Spleen (tissue), 11 donors: Measurements from ENCODE around the gene PARD3. TPM values are rescaled to one million over a fixed set of nuclear protein-coding genes. Genes with fewer than 3 reads are reported as not detected.

Experiments used
- DNase-seq: peaks from one replicate; pipeline ENCODE4 v3.0.0-alpha.2; 2020
- H3K27ac ChIP-seq, 8 donors: fragments of 200-600 bp; sonication (generic) in 7 of 8; 1 replicate in 4 of 8; 2 replicates in 4 of 8; pipeline versions ENCODE4 v1.5.0 to v1.8.0; 2016 to 2021; ENCODE audit warnings: inconsistent platforms in 4 of 8, mild to moderate bottlenecking in 4 of 8, moderate library complexity in 1 of 8
- H3K27me3 ChIP-seq, 7 donors: fragments of 200-600 bp; sonication (generic) in 6 of 7; replicated peaks in 1 of 7; 1 replicate in 4 of 7; 2 replicates in 3 of 7; pipeline versions ENCODE4 v1.5.0 to v1.8.0; 2016 to 2021; ENCODE audit warnings: inconsistent platforms in 3 of 7, mild to moderate bottlenecking in 1 of 7
- H3K36me3 ChIP-seq, 6 donors: fragments of 200-600 bp; sonication (generic) in 5 of 6; 1 replicate in 4 of 6; 2 replicates in 2 of 6; pipeline versions ENCODE4 v1.5.0 to v1.8.0; 2016 to 2021; ENCODE audit warnings: inconsistent platforms in 2 of 6
- H3K4me1 ChIP-seq, 6 donors: fragments of 200-600 bp; sonication (generic) in 5 of 6; 1 replicate in 3 of 6; 2 replicates in 3 of 6; pipeline versions ENCODE4 v1.5.0 to v1.8.0; 2016 to 2021; ENCODE audit warnings: inconsistent platforms in 3 of 6
- H3K4me3 ChIP-seq, 8 donors: fragments of 200-600 bp; sonication (generic) in 7 of 8; 1 replicate in 4 of 8; 2 replicates in 4 of 8; pipeline versions ENCODE4 v1.5.0 to v1.8.0; 2016 to 2021; ENCODE audit warnings: inconsistent platforms in 4 of 8, mild to moderate bottlenecking in 4 of 8, moderate library complexity in 2 of 8
- H3K9me3 ChIP-seq, 8 donors: fragments of 200-600 bp; sonication (generic) in 7 of 8; 1 replicate in 4 of 8; 2 replicates in 4 of 8; pipeline versions ENCODE4 v1.5.0 to v1.8.0; 2016 to 2021; ENCODE audit warnings: inconsistent platforms in 4 of 8
- POLR2A ChIP-seq, 3 donors: fragments of 450-650 bp; IDR thresholded peaks; one replicate each; pipeline ENCODE4 v1.5.1; 2017; ENCODE audit warnings: antibody characterized with exemption in 3 of 3, mild to moderate bottlenecking in 1 of 3
- POLR2AphosphoS5 ChIP-seq, 3 donors: sonication (generic); formaldehyde crosslinking; IDR thresholded peaks; one replicate each; pipeline ENCODE4 v1.5.1; 2017; ENCODE audit warnings: antibody characterized with exemption in 3 of 3
- WGBS, 5 donors: extraction: QIAGEN DNeasy Blood & Tissue Kit in 3 of 5; methylation state at CpG; one replicate each; pipeline versions ENCODE4 v1.1.5 to v1.1.7; 2013 to 2018; 5-methylcytosine and 5-hydroxymethylcytosine counted together
- intact Hi-C: fragments of 100-400 bp; cut with DNase I; formaldehyde crosslinking; loops from one replicate; pipeline ENCODE4 v1.15.0; 2023; ENCODE audit warnings: low total_unique reads
- polyA plus RNA-seq, 3 donors: library from polyadenylated mRNA; stranded (reverse); fragments of 200-250 nt; gene quantifications; one replicate each; pipeline ENCODE4 v1.2.1, GENCODE V29; 2013
- total RNA-seq, 7 donors: library from RNA; depleted of rRNA in 3 of 7; stranded (reverse); fragments of >200 nt in 3 of 7; fragmentation: NEBNext Ultra II Directional in 4 of 7; extraction: Animal tissue kit (Norgen Biotek cat#: 25700) in 4 of 7; gene quantifications; one replicate each; pipeline versions ENCODE4 v1.1.0 to v1.2.1, GENCODE V29; 2016 to 2021
- TF ChIP-seq, protein P1 (sequence below), 11 experiments: fragments of 200-600 bp in 7 of 11; fragments of 450-650 bp in 4 of 11; sonication (generic) in 4 of 11; IDR thresholded peaks in 8 of 11; conservative IDR thresholded peaks in 3 of 11; 1 replicate in 7 of 11; 2 replicates in 4 of 11; pipeline versions ENCODE4 v1.4.0 to v1.8.0; 2016 to 2021; ENCODE audit warnings: antibody characterized with exemption in 11 of 11, inconsistent platforms in 4 of 11, mild to moderate bottlenecking in 1 of 11
- donor health status: healthy with polysubstance abuse.
- donor health status: DM: no; HTN: no; CAD: no; lungs with moderate emphysema.
- donor health status: DM: no; HTN: no; CAD: no.
- donor health status: Bipolar disorder and iron deficiency.
- donor health status: healthy.
- donor health status: DM: no; HTN: no; CAD: no.
- donor health status: DM: yes; HTN: yes; CAD: no.

PARD3 gene
- total and polyA plus RNA-seq, 10 donors = 2.8 to 18.9 (median 10.8) TPM

GRCh38 chr10:34106356-34106885 lies 708.7 kb downstream of the PARD3 start:
- H3K27ac ChIP-seq = no peak overlapping the region
- no peaks in the 10 kb centered on the region for H3K27me3 ChIP-seq
- 84 to 95% (median 92%) methylated on average over 7 of the region's 7 CpGs for WGBS, 5 donors
- H3K4me1 ChIP-seq = peaks cover 0 to 3% (median 0%) of the 10 kb centered on the region in 6 donors
- no peaks in the 10 kb centered on the region for H3K36me3 ChIP-seq
- intact Hi-C loops = no loop called here
- TF ChIP-seq, protein P1, sequence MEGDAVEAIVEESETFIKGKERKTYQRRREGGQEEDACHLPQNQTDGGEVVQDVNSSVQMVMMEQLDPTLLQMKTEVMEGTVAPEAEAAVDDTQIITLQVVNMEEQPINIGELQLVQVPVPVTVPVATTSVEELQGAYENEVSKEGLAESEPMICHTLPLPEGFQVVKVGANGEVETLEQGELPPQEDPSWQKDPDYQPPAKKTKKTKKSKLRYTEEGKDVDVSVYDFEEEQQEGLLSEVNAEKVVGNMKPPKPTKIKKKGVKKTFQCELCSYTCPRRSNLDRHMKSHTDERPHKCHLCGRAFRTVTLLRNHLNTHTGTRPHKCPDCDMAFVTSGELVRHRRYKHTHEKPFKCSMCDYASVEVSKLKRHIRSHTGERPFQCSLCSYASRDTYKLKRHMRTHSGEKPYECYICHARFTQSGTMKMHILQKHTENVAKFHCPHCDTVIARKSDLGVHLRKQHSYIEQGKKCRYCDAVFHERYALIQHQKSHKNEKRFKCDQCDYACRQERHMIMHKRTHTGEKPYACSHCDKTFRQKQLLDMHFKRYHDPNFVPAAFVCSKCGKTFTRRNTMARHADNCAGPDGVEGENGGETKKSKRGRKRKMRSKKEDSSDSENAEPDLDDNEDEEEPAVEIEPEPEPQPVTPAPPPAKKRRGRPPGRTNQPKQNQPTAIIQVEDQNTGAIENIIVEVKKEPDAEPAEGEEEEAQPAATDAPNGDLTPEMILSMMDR (IDR thresholded peaks at IDR 0.05 in 8 of 11, conservative IDR thresholded peaks at IDR 0.05 in 3 of 11) = no peak
- no peak for TF ChIP-seq POLR2A (IDR thresholded peaks at IDR 0.05)
- no peak for TF ChIP-seq POLR2AphosphoS5 (IDR thresholded peaks at IDR 0.05)
- DNase-seq = no peak
- H3K9me3 ChIP-seq = peaks cover 0 to 2% (median 0%) of the 10 kb centered on the region in 8 donors
- H3K4me3 ChIP-seq = no peak overlapping the region

DNA sequence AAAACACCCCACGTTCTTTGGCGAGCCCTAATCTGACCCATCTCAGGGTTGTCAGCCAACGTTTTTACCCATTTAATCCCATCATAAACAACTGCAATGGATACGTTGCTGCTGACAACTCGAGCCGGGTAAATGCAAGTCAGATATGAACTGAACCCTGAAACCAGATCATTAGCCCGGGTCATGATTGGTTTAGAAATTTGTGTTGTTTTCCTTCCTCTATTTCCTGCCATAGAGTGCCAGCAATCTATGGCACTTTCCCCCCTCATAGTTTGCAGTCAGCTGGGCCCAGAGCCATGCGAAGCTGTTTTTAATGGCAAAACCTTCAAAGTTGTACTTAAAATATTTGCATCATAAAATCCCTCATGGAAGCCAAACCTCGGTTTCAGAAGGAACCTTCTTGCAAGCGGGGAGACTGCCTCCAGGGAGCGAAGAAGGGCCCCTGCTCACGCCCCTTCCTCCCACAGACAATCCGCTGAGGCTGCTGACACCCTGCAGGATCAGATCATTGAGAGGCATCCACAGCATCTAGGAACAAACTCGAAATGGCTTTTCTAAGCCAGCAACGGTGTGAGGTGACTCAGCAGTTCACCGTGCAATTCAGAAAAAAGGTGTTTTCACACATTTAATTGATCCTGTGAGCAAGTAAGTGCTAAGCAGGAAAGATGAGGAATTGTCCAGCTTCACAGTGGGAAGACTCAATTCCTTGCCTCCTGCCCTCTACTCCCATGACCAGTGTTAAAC lies 710.1 kb downstream of the PARD3 start:
- Histone ChIP-seq H3K27ac (no peak overlapping the region), H3K9me3 (peaks cover 0 to 2% (median 0%) of the 10 kb centered on the region in 8 donors), H3K4me3 (no peak overlapping the region), H3K4me1 (peaks cover 0 to 3% (median 0%) of the 10 kb centered on the region in 6 donors), H3K27me3 (no peaks in the 10 kb centered on the region), H3K36me3 (no peaks in the 10 kb centered on the region)
- no peak for DNase-seq
- intact Hi-C loops = no loop called here
- TF ChIP-seq, protein P1 (IDR thresholded peaks at IDR 0.05 in 8 of 11, conservative IDR thresholded peaks at IDR 0.05 in 3 of 11) = no peak
- no peak for TF ChIP-seq POLR2A (IDR thresholded peaks at IDR 0.05)
- TF ChIP-seq POLR2AphosphoS5 (IDR thresholded peaks at IDR 0.05) = no peak
- 44 to 51% (median 49%) methylated on average over 16 of the region's 16 CpGs for WGBS, 5 donors

DNA sequence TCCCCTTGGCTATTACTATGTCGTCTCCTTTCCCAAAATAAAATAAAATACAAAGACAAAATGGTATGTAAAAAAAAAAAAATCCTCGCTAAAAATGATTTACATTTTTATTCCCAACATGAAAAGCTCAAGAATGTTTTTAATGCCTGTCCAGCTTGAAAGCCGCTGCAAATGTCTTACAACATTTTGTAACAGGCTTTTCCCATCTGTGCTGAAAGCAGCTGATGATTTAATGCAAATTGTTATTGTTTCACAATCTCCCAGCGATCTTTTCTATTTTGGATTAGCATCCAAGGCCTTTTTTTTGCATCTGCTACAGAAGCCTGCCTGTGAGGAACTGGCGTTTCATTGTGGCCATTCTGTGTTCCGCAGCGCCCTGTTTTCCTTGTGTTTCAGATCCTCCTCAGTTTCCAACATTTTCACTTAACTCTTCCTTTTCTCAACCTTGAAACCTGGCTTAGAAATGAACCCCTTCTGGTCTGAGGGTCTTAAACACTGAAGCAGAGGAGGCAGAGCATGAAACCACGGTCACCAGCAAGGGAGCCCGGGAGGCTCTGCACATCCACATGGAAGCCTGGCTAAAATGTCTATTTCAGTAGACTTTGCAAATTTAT lies 712.1 kb downstream of the PARD3 start:
- H3K27ac ChIP-seq = peak overlapping the region in 5 of 8 donors; percentile 16 to 63 (median 42)
- H3K36me3 ChIP-seq = no peaks in the 10 kb centered on the region
- no peak for DNase-seq
- H3K4me3 ChIP-seq = no peak overlapping the region
- H3K27me3 ChIP-seq = no peaks in the 10 kb centered on the region
- H3K9me3 ChIP-seq = peaks cover 0 to 16% (median 9%) of the 10 kb centered on the region in 8 donors
- intact Hi-C loops = no loop called here
- TF ChIP-seq, protein P1 (IDR thresholded peaks at IDR 0.05 in 8 of 11, conservative IDR thresholded peaks at IDR 0.05 in 3 of 11) = no peak
- TF ChIP-seq POLR2A (IDR thresholded peaks at IDR 0.05) (no peak), POLR2AphosphoS5 (IDR thresholded peaks at IDR 0.05) (no peak)
- WGBS, 5 donors = 66 to 87% (median 79%) methylated on average over 9 of the region's 9 CpGs
- H3K4me1 ChIP-seq = peaks cover 0 to 3% (median 0%) of the 10 kb centered on the region in 6 donors

GRCh38 chr10:34102237-34102673 lies 712.8 kb downstream of the PARD3 start:
- no peaks in the 10 kb centered on the region for H3K27me3 ChIP-seq
- TF ChIP-seq POLR2AphosphoS5 (IDR thresholded peaks at IDR 0.05) (peak in 1 of 3 donors; percentile 34), POLR2A (IDR thresholded peaks at IDR 0.05) (no peak)
- 65 to 87% (median 74%) methylated on average over 15 of the region's 15 CpGs for WGBS, 5 donors
- intact Hi-C loops = no loop called here
- no peak overlapping the region for H3K4me3 ChIP-seq
- peaks cover 0 to 3% (median 0%) of the 10 kb centered on the region in 6 donors for H3K4me1 ChIP-seq
- peaks cover 0 to 16% (median 9%) of the 10 kb centered on the region in 8 donors for H3K9me3 ChIP-seq
- no peak for DNase-seq
- H3K27ac ChIP-seq = peak overlapping the region in 7 of 8 donors; percentile 16 to 63 (median 42)
- H3K36me3 ChIP-seq = no peaks in the 10 kb centered on the region
